IMR-90 (cell line): ENCODE data around the gene RAD51B.

Experiments
- CHD1 ChIP-seq: IDR thresholded peaks from 2 replicates; pipeline ENCODE4 v1.6.1; 2012; ENCODE audit warnings: low read depth, low read length, improper control_type of control experiment
- CTCF ChIP-seq: conservative IDR thresholded peaks from 2 replicates; pipeline ENCODE4 v1.5.1; 2012; ENCODE audit warnings: mild to moderate bottlenecking, low read depth, low read length, improper control_type of control experiment
- MAFK ChIP-seq: IDR thresholded peaks from 2 replicates; pipeline ENCODE4 v1.6.1; 2012; ENCODE audit warnings: low read depth, low read length, improper control_type of control experiment
- POLR2A ChIP-seq: IDR thresholded peaks from 2 replicates; pipeline ENCODE4 v1.6.1; 2012; ENCODE audit warnings: mild to moderate bottlenecking, low read depth, low read length
- RAD21 ChIP-seq: IDR thresholded peaks from 2 replicates; pipeline ENCODE4 v1.6.1; 2012; ENCODE audit warnings: low read length, improper control_type of control experiment
- SMC3 ChIP-seq: fragments of 150-350 bp; IDR thresholded peaks from 2 replicates; pipeline ENCODE4 v1.6.1; 2016; ENCODE audit warnings: low read depth, mild to moderate bottlenecking, antibody characterized with exemption, low read length, moderate library complexity
- TF ChIP-seq, protein P1 (sequence below): fragments of 150-350 bp; IDR thresholded peaks from 2 replicates; pipeline ENCODE4 v1.6.1; 2017; ENCODE audit warnings: mild to moderate bottlenecking, antibody characterized with exemption, low read length, low read depth

GRCh38 chr14:68741477-68741791 lies 921.9 kb downstream of the RAD51B start:
- TF ChIP-seq CTCF: no peak
- no peak for TF ChIP-seq CHD1
- TF ChIP-seq RAD21: no peak
- TF ChIP-seq, protein P1, sequence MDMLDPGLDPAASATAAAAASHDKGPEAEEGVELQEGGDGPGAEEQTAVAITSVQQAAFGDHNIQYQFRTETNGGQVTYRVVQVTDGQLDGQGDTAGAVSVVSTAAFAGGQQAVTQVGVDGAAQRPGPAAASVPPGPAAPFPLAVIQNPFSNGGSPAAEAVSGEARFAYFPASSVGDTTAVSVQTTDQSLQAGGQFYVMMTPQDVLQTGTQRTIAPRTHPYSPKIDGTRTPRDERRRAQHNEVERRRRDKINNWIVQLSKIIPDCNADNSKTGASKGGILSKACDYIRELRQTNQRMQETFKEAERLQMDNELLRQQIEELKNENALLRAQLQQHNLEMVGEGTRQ: no peak
- no peak for TF ChIP-seq MAFK
- no peak for TF ChIP-seq SMC3
- TF ChIP-seq POLR2A: no peak
